Measurements from ENCODE around the gene PSMB7.

Gene PSMB7

GRCh38 chr9:124353166-124353768, 62.0 kb downstream of the PSMB7 start:
- in situ Hi-C loops (cut with MboI; ENCODE audit: low sequenced_read_pairs, unreplicated experiment): no loop called here
- no peak for TF ChIP-seq CTCF (IDR thresholded peaks at IDR 0.05; ENCODE audit: borderline replicate concordance, control extremely low read depth, extremely low read depth, insufficient read depth, missing control alignments)
- DNase-seq (ENCODE audit: low spot score): peak; percentile 14

- in situ Hi-C loops (cut with MboI; ENCODE audit: low sequenced_read_pairs, unreplicated experiment): no loop called here
- no peak for TF ChIP-seq CTCF (IDR thresholded peaks at IDR 0.05; ENCODE audit: borderline replicate concordance, control extremely low read depth, extremely low read depth, insufficient read depth, missing control alignments)
- no peak for DNase-seq (ENCODE audit: low spot score)
Measured at GRCh38 chr9:124352616-124353015, 62.6 kb downstream of the PSMB7 start.

GRCh38 chr9:124351672-124352468, 63.4 kb downstream of the PSMB7 start:
- in situ Hi-C loops (cut with MboI; ENCODE audit: low sequenced_read_pairs, unreplicated experiment): no loop called here
- no peak for TF ChIP-seq CTCF (IDR thresholded peaks at IDR 0.05; ENCODE audit: borderline replicate concordance, control extremely low read depth, extremely low read depth, insufficient read depth, missing control alignments)
- DNase-seq (ENCODE audit: low spot score): no peak

- no peak for TF ChIP-seq CTCF (IDR thresholded peaks at IDR 0.05; ENCODE audit: borderline replicate concordance, control extremely low read depth, extremely low read depth, insufficient read depth, missing control alignments)
- peak; percentile 13 for DNase-seq (ENCODE audit: low spot score)
- in situ Hi-C loops (cut with MboI; ENCODE audit: low sequenced_read_pairs, unreplicated experiment): no loop called here
Measured at GRCh38 chr9:124350494-124351263, 64.6 kb downstream of the PSMB7 start.

GRCh38 chr9:124349675-124350493, 65.4 kb downstream of the PSMB7 start:
- DNase-seq (ENCODE audit: low spot score): peak; percentile 18
- in situ Hi-C loops (cut with MboI; ENCODE audit: low sequenced_read_pairs, unreplicated experiment): no loop called here
- TF ChIP-seq CTCF (IDR thresholded peaks at IDR 0.05; ENCODE audit: borderline replicate concordance, control extremely low read depth, extremely low read depth, insufficient read depth, missing control alignments): no peak

GRCh38 chr9:124349267-124349666, 66.0 kb downstream of the PSMB7 start:
- in situ Hi-C loops (cut with MboI; ENCODE audit: low sequenced_read_pairs, unreplicated experiment): no loop called here
- TF ChIP-seq CTCF (IDR thresholded peaks at IDR 0.05; ENCODE audit: borderline replicate concordance, control extremely low read depth, extremely low read depth, insufficient read depth, missing control alignments): no peak
- peak; percentile 21 for DNase-seq (ENCODE audit: low spot score)

Measured in GM13976 (cell line).